ENCODE measurements around the gene ATP5PO.

The ATP5PO gene, protein sequence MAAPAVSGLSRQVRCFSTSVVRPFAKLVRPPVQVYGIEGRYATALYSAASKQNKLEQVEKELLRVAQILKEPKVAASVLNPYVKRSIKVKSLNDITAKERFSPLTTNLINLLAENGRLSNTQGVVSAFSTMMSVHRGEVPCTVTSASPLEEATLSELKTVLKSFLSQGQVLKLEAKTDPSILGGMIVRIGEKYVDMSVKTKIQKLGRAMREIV

DNA sequence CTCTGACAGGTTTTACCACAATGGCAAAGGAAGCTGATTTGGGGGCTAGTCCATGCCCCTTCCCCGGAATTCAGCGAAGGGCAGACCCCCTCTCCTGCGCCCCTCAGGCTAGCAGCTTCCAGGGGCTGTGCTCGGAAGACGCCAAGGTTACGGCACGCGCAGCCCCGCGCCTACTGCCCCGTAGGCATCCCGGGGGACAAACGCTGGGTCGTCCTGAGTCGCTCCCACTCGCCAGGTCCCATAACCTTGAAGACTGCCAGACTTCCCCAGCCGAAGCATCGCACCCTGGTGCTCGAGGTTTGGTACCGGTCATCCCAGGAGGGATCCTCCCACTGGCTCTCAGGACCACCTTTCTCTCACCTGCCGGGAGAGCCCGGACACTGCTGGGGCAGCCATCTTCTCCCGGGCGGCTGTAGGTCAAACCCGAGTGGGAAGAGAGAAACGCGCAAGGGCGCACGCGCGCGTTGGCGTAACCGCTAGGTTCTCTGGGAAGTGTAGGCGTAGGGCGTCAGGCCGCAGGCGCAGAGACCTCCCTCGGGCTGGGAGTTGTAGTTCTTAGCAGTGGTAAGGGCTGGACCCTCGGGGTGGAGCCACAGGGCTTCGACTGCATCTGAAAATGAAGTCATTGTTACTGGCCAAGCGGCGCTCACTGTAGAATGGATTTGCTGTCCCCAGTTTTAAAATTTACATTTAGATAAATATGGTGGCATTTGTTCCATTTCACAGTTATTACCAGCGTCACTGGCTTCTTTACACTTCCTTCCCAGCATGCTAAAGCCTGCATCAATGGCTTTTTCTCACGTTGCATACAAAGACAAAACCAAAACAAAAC is at the start of gene ATP5PO:
TSS of gene ATP5PO (minus strand) at position 437 of the 832 bp plus-strand sequence. CDS start at position 396, 41 bp downstream.
- peak; percentile 98 for DNase-seq

DNA sequence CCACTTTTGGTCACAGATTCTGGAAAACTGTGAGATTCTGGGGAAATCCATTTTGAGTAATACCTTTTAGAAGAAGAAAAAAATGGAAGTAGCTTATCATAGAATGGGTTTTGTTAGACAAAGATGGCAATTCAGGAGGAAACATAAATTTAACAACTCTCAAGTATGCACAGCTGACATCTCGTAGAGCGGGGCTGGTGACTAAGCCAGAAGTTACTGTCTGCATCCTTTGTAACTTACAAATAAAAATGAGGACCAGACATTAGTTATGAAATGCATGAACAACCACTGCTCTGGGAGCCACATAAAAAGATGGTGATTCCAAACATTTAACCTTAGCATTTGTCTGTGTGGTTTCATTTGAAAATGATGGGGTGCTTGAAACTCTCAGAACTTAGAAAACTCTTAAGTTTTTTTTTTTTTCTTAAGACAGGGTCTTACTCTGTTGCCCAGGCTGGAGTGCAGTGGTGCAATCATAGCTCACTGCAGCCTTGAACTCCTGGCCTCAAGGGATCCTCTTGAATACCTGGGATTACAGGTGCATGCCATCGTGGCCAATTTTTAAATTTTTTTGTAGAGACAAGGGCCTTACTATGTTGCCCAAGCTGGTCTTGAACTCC is 49.2 kb upstream of the ATP5PO start:
- no peak for DNase-seq

DNA sequence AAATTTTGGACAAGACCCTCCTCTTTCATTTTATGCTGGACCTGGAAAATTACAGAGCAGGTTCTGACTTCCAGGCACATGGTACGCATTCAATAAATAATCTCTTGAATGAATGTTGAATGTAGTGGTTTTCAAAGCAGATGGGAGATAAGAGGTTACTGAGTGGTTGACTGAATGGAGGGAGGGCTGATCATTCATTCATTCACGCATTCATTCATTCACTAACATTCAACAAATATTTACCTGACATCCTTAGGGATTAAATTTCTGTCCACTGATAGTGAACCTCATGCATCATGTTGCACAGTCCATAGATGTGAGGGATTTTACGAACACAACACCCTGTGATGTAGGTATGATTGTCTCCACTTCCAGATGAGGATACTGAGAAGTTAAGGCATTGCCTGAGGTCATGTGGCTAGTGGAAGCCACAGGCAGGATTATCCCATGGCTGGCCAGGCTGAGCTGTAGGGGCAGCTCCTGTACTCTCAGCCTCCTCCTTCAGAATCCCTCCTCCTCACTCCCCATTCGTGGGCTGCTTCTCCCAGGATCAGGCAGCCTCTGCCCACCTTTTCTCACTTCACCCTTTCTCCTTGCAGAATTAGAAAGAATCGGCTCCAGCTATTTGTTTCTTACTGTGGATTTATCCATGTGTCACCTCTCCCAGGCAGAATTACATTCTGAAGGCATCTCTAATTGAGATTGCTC is 48.4 kb upstream of the ATP5PO start:
- DNase-seq: no peak

DNA sequence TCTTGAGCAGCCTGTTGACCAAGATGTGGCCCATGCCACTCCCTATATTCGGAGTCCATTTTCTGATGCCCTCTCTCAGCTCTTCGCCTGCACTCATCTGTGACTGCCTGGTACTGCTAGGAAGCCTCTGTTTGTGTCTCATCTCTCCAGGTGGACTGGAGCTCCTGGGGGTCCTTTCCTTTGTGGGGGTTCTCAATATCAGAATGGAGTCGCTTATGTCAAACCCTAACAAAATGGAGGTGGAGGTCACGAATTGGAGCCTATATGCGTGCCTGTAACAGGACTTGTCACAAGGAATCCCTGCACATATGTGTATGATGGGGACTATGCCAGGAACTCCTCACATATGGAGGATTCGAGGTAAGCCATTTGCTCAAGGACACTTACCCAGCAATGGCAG is 46.7 kb upstream of the ATP5PO start:
- DNase-seq: no peak

DNA sequence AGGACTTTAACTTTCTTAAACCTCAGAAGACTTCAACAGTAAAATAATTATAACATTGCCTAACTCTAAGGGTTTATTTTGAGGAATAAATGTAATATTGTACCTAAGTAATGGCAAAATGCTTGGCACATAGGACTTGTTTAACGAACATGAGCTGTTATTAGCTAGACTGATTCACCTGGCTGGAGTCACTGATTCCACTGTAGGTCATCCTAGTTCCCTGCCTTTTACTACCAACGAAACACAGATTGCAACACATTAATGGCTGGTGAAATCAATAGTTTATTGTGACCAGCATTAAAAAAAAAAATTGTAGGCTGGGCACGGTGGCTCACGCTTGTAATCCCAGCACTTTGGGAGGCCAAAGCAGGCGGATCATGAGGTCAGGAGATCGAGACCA is 45.5 kb upstream of the ATP5PO start:
- DNase-seq: no peak

DNA sequence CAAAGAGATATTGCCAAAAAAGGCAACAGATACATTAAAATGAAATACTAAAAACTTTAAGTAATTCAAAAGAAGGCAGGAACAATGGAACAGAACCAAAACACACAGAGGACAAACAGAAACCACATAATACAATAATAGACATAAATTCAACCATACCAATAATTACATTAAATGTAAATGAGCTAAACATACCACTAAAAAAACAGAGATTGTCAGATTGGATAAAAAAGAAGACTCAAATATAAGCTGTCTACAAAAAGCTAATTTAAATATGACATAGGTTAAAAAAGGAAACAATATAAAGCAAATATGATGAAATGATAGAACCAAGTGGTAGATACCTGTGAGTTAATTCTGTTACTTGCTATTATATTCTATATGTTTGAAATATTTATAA is 44.1 kb upstream of the ATP5PO start:
- no peak for DNase-seq

DNA sequence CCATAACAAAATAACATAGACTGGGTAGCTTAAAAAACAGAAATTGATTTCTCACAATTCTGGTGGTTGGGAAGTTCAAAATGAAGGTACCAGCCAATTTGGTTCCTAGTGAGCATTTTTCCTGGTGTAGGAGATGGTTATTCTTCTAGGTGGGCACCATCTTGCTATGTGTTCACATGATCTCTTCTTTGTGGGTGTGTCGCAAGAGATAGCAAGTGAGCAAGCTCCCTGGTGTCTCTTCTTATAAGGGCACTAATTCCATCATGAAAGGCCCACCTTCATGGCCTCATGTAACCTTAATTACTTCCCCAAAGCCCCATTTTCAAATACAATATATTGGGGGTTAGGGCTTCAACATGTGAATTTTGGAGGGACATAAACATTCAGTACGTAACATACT is 38.8 kb upstream of the ATP5PO start:
- DNase-seq: no peak

DNA sequence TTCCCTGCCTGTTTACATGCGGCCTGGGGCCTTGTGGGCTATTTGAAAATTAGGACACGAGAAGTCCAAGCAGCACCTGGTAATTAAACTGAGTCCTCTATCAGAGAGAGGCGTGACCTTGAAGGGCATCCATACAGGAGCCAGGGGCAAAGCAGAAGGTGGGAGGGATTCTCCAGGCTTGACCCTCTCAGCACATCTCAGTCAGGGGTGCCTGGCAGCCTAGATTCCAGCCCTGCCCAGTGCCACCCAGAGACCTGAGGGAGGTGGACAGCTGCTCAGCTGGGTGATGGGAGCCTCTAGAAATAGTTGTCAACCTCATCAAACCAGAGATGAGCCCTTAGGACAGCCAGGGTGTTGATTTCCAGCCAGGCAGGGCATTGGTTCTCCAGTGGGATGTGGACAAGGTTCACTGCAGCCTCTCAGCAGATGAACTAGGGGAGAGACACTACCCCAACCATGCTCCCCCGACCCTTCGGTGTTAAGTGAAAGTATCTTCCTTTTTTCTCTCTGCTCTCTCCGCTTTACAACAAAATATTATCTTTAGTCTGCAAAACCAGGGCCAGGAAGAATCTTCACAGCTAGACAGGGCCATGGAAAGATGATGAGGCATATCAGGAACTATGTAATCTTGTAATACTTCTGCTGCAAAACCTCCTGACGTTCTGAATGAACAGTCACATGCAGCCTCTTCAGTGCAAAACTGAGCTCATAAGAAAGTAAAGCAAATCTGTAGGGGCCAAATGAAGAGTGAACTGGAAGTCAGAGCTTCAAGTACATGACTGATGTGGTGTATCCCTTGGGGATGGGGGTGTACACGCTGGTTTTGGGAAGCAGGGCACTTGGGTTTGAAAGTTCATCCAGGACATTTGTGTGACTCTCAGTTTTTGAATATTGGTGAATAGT is 35.9 kb upstream of the ATP5PO start:
- no peak for DNase-seq

DNA sequence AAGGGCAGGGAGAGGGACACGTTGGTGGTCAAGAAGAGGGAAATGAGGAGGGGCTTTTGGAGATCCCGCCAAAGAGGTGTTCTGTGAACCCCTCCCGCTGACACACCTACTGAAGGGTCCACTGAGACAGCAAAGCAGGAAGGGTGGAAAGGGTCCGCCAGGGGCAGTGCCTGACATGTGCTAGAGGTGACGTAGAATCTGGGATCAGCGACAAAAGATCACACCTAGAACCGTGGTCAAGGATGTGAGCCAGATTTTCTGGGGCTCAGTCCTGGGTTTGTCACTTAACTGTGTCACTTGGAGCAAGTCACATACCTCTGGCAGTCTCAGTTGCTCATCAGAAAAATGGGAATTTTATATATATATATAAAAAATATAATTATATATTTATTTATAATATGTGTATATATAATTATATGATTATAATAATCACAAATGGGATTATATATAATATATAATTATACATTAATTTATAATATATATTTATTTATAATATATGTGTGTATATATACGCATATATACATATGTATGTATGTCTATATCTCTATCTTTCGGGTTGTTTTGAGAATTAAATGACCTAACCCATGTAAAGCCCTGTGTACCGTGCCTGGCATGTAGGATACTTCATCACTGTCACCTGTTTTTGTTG is 35.0 kb upstream of the ATP5PO start:
- no peak for DNase-seq

DNA sequence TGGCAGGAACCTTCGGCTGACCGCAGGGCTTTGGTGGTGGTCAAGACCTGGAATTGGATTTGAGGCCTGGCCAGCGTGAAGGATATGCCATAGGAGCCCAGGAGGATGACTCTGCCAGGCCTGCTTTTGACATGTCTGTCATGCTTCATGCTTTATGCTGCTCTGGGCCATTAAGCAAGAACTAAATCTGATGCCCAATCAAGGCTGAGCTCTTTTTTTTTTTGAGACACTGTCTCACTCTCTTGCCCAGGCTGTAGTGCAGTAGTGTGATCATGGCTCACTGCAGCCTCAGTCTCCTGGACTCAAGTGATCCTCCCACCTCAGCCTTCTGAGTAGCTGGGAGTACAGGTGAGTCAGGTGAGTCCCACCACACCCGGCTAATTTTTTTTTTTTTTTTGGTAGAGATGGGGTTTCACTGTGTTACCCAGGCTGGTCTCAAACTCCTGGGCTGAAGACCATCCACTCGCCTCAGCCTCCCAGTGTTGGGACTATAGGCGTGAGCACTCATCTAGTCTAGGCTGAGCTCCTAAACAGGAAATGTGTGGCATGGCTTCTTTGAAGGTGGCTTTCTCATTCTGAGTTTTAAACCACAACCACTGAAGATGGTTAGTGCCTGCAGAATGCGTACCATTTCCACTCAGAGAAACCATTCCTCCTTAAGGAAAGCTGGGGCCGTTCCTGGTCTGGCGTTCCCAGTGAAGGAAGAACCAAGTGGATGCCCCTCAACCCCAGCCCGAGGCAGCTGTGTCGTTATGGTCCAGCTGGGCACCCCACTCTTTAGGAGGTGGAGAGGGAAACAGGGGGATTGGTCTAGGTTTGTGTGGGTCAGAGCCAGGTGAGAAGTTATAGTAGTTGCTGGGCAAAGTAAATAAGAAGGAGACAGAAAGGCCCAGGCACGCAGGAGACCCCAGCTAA is 34.2 kb upstream of the ATP5PO start:
- no peak for DNase-seq

DNA sequence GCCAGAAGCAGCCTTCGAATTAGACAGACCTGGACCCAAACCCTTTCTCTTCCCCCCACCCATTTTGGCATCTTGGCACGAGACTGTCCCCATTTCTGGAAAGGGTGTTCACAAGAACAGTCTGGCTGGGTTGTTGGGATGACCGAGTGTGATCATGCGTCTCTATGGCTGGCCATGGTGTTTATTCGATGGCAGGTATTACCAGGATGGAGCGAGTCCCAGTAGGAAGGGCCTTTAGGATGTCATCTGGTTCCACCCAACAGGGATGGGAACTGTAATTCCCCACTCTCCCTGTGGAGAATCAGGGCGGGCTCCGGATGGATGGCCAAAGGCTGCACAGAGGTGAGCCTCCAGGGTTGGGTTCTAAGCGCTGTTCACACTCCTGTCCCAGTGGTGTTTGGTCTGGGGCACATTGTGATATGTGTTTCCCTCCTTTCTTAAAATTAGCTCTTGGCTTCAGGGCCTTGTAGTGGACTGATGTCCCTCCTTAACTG is 33.4 kb upstream of the ATP5PO start:
- DNase-seq: no peak

DNA sequence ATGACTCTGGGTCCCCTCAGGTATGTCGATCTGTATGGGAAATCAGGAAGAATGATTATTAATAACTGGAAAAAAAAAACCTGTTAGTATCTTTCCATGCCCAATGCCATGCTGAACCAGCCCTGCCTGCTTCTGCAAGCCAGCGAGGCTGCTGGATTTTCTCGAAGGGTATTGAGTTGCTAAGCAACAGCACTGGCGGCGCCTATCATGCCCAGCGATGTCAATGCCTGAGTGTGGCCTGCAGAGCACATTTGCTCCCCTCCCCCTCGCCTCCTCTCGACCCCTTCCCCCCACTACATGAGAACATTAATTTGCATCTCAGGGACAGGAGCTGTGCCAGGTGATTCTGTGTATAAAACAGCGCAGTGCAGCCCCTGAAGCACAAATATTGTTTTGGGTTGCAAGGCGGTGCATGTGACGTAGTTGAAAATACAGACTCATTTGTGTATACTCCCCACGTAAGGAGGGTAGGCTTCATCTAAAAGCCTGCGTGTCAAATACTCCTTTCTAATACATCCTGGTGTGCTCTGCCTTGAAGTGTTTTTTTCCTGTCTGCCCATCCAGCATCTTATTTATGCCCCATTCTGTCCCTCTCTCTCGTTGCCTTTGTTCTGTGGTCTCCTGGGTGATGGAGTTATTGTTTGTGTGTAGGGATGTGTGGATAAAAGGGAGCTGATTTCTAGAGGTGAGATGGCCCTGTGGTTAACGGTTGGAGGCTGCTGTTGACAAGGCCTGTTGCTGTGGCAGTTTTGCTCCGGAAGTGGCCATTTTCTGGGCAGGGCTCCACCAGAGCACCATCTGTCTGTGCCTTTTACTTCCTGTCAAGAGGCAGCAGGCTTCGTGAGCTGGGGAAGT is 32.7 kb upstream of the ATP5PO start:
- DNase-seq: peak; percentile 72

DNA sequence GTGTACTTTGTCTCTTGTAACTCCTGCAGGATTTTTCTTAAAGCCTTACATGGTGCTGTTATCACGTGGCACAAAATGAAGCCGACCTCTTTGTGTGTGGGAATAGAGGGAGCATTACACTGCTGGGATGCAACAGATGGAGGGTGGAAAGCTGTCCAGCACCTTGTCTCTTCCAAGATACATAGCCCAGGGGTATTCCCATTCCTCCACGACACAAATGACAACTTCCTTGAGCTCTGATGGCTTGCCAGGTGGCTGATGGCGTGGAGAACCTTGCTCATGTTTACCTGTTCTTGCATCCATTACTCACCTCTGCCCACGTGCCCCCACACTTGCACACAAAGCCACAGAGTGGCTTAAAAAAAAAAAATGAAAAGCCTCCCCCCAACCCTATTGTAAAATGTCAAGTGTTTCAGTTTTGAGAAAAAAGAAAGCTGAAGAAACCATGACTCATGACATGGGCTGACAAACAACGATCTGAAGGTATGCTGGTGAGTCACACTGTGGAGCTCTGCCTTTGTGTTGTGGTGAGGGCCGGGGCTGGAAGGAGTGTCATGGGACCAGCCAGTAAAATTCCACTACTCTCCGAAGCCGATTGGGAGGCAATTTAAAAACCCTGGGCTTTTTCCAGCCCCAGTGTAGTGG is 32.0 kb upstream of the ATP5PO start:
- DNase-seq: peak; percentile 72

DNA sequence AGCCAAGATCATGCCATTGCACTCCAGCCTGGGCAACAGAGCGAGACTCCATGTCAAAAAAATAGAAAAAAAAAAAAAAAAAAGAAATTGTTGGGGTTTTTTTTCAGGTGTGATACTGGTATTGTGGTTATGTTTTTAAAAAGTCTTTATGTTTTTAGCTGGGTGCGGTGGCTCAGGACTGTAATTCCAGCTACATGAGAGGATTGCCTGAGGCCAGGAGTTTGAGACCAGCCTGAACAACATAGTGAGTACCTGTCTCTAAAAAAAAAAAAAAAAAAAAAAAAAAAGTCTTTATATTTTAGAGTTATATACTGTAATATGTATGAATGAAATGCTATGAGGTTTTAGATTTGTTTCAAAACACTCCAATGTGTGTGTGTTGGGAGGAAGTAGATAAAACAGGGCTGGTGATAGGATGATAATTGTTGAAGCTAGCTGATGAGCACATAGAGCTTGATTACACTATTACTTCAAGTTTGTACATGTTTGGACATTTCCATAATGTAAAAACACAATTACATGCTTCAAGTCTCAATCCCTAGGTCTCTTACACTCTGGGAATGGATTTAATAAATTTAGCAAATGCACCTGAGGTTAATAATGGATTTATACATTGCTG is 30.2 kb upstream of the ATP5PO start:
- no peak for DNase-seq

DNA sequence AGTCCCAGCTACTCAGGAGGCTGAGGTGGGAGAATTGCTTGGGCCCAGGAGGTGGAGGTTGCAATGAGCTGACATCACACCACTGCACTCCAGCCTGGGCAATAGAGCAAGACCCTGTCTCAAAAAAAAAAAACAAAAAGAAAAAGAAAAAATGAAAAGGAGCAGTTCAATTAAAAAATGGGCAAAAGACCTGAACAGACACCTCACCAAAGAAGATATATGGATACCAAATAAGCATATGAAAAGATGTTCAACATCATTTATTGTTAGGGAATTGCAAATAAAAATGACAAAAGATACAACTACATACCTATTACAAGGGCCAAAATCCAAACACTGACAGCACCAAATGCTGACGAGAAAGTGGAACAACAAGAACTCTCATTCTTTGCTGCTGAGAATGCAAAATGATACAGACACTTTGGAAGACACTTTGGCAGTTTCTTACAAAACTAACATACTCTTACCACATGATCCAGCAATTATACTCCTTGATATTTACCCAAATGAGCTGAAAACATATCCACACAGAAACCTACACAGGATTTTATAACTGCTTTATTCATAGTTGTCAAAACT is 28.7 kb upstream of the ATP5PO start:
- DNase-seq: no peak

DNA sequence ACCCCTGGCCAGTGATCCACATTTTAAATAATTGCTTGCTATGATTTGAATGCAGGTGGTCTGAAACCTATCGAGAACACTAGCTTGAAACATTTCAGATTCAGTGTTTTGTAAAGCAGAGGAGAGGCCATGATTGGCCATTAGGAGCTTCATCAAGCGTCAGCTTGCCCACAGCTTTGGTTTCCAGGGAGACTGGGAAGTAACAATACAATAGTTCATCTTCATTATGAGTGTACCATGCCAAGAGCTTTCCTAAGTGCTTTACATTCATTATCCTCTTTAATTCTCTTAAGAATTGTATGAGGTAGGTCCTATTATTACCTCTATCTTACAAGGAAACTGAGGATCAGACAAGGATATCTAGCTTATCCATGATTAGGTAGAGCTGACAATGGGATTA is 27.7 kb upstream of the ATP5PO start:
- no peak for DNase-seq

DNA sequence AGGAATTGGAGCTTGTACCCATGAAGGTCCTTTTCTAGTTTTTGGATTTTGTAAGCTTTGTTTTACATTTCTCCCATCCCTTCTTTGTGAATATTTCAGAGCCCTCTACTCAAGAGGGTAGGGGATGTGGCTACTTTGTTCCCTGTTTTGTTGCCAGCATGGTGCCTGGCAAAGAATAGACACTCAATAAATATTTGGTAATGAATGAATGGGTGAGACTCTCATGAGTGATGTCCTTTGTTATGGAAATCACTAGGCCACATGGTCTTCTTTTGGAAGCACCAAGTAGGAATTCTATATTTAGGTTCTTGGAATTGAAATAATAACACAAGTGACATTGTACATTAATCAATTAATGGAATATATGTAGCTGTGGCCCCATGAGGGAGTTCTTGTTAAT is 26.8 kb upstream of the ATP5PO start:
- DNase-seq: no peak

DNA sequence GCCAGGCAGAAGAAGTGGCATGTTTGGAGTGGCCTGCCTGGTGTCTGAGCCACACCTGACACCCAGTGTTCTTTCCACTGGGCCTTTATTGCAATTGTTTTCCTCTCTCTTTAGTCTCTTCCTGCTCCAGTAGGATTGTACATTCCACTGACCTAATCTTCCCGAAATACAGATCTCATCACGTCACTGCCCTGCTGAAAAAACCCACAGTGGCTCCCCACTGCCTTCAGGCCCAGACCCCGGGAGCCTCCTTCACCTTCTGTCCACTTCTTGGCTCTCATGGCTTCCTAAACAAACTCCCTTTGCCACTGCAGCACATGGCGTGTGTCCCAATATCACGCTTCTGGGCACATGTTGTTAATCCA is 25.3 kb upstream of the ATP5PO start:
- DNase-seq: no peak

All from midbrain (tissue), 1 donor.